GM21515 (cell line): ENCODE data around the gene A4GALT.

ENCODE experiments used
- ATAC-seq: cut with Tn5 transposase; IDR thresholded peaks from one replicate; pipeline ENCODE4 v1.9.1; 2021; ENCODE audit not compliant: unreplicated experiment

The A4GALT gene

GRCh38 chr22:42704896-42705295 lies 15.8 kb downstream of the A4GALT start:
- no peak for ATAC-seq

GRCh38 chr22:42702675-42703074 lies 18.0 kb downstream of the A4GALT start:
- no peak for ATAC-seq

- no peak for ATAC-seq
These were observed 19.0 kb downstream of the A4GALT start for GRCh38 chr22:42701694-42702093.

GRCh38 chr22:42700901-42701300 lies 19.8 kb downstream of the A4GALT start:
- ATAC-seq: no peak

GRCh38 chr22:42700355-42700754 lies 20.3 kb downstream of the A4GALT start:
- no peak for ATAC-seq

- no peak for ATAC-seq
These were observed 20.7 kb downstream of the A4GALT start for GRCh38 chr22:42699976-42700352.

GRCh38 chr22:42699281-42699975 lies 21.2 kb downstream of the A4GALT start:
- ATAC-seq: no peak

GRCh38 chr22:42697542-42698013 lies 23.1 kb downstream of the A4GALT start:
- ATAC-seq: no peak

GRCh38 chr22:42696331-42696967 lies 24.2 kb downstream of the A4GALT start:
- ATAC-seq: no peak

GRCh38 chr22:42695294-42695693 lies 25.4 kb downstream of the A4GALT start:
- no peak for ATAC-seq

GRCh38 chr22:42693763-42694683 lies 26.6 kb downstream of the A4GALT start:
- ATAC-seq: no peak

GRCh38 chr22:42693055-42693762 lies 27.5 kb downstream of the A4GALT start:
- ATAC-seq: no peak

GRCh38 chr22:42692239-42693054 lies 28.2 kb downstream of the A4GALT start:
- no peak for ATAC-seq

- no peak for ATAC-seq
These were observed 29.2 kb downstream of the A4GALT start for GRCh38 chr22:42691440-42691839.

GRCh38 chr22:42688241-42689211 lies 32.1 kb downstream of the A4GALT start:
- no peak for ATAC-seq

- no peak for ATAC-seq
These were observed 33.7 kb downstream of the A4GALT start for GRCh38 chr22:42686756-42687491.

- ATAC-seq: no peak
These were observed 34.6 kb downstream of the A4GALT start for GRCh38 chr22:42685941-42686653.
